Neural progenitor cell (in vitro differentiated cells): ENCODE measurements around the gene SLC35F3.

ENCODE experiments used
- EZH2 ChIP-seq: fragments of 200-600 bp; sonication (generic); IDR thresholded peaks from 2 replicates; pipeline ENCODE4 v1.6.1; 2017; ENCODE audit warnings: antibody characterized with exemption, mild to moderate bottlenecking, moderate library complexity
- TF ChIP-seq, protein P1 (sequence below): fragments of 200-600 bp; sonication (generic); IDR thresholded peaks from 2 replicates; pipeline ENCODE4 v1.5.1; 2017; ENCODE audit warnings: antibody characterized with exemption, mild to moderate bottlenecking

DNA sequence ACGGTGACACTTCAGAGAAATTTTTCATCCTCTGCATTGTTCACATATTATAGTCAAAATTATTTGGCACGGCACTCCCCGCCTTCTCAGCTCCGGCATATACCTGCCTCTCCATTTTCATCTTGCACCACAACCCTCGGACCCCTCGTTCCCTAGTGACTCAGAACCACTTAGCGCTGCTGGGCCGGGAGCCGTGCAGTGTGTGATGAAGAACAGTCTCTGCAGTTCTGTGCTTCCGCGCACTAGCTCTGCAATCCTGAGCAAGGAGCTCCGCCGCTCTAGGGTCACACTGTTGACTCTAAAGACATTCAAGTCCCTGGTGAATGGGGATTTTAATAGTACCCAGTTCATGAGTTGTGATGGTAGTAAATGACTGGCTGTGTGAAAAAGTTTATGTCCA lies 221.2 kb downstream of the SLC35F3 start:
- no peak for TF ChIP-seq EZH2
- TF ChIP-seq, protein P1, sequence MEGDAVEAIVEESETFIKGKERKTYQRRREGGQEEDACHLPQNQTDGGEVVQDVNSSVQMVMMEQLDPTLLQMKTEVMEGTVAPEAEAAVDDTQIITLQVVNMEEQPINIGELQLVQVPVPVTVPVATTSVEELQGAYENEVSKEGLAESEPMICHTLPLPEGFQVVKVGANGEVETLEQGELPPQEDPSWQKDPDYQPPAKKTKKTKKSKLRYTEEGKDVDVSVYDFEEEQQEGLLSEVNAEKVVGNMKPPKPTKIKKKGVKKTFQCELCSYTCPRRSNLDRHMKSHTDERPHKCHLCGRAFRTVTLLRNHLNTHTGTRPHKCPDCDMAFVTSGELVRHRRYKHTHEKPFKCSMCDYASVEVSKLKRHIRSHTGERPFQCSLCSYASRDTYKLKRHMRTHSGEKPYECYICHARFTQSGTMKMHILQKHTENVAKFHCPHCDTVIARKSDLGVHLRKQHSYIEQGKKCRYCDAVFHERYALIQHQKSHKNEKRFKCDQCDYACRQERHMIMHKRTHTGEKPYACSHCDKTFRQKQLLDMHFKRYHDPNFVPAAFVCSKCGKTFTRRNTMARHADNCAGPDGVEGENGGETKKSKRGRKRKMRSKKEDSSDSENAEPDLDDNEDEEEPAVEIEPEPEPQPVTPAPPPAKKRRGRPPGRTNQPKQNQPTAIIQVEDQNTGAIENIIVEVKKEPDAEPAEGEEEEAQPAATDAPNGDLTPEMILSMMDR, result no peak
